Upper lobe of left lung (tissue), 4 donors: ENCODE results near the gene IFI30.

ENCODE experiments used
- CTCF ChIP-seq, 6 experiments: fragments of 450-650 bp in 4 of 6; fragments of 200-600 bp in 2 of 6; sonication (generic) in 2 of 6; IDR thresholded peaks; one replicate each; pipeline ENCODE4 v1.5.1; 2016 to 2019; ENCODE audit warnings: antibody characterized with exemption in 6 of 6
- EP300 ChIP-seq, 4 donors: sonication (generic); formaldehyde crosslinking; IDR thresholded peaks; one replicate each; pipeline ENCODE4 v1.5.1; 2017; ENCODE audit warnings: antibody characterized with exemption in 4 of 4, control low read depth in 2 of 4
- POLR2A ChIP-seq, 4 donors: fragments of 450-650 bp; IDR thresholded peaks; one replicate each; pipeline ENCODE4 v1.5.1; 2016 to 2017; ENCODE audit warnings: antibody characterized with exemption in 4 of 4, mild to moderate bottlenecking in 2 of 4

GRCh38 chr19:18218159-18218558, 44.5 kb downstream of the IFI30 start:
- TF ChIP-seq POLR2A (IDR thresholded peaks at IDR 0.05) (no peak), CTCF (IDR thresholded peaks at IDR 0.05) (no peak), EP300 (IDR thresholded peaks at IDR 0.05) (no peak)
